SK-N-SH treated with all-trans-retinoic acid at 6 μM for 48 hours (cell line): ENCODE results near the gene RXRA.

Experiments
- ATAC-seq: fragments of 200-7000 bp; cut with Tn5 transposase; 3 replicates; pipeline ENCODE4 v1.9.1; 2020; ENCODE audit warnings: mild to moderate bottlenecking, moderate library complexity
- ARNTL ChIP-seq: fragments of 450-650 bp; formaldehyde crosslinking; IDR thresholded peaks from 2 replicates; pipeline ENCODE4 v1.5.0; 2020; ENCODE audit warnings: low read depth, mild to moderate bottlenecking, moderate library complexity, borderline replicate concordance
- BACH2 ChIP-seq: fragments of 250-450 bp; sonication (Bioruptor Pico); IDR thresholded peaks from 2 replicates; pipeline ENCODE4 v1.9.0; 2021; ENCODE audit warnings: mild to moderate bottlenecking, borderline replicate concordance
- CSDC2 ChIP-seq: fragments of 250-450 bp; sonication (Bioruptor Pico); IDR thresholded peaks from 2 replicates; pipeline ENCODE4 v1.5.0; 2020; ENCODE audit warnings: mild to moderate bottlenecking, moderate library complexity
- ESRRG ChIP-seq: fragments of 250-450 bp; sonication (Bioruptor Pico); IDR thresholded peaks from 2 replicates; pipeline ENCODE4 v1.6.1; 2021; ENCODE audit warnings: mild to moderate bottlenecking
- GLIS3 ChIP-seq: fragments of 250-450 bp; sonication (Bioruptor Pico); IDR thresholded peaks from 2 replicates; pipeline ENCODE4 v1.5.0; 2020; ENCODE audit warnings: mild to moderate bottlenecking, moderate library complexity
- ISL1 ChIP-seq: fragments of 250-450 bp; sonication (Bioruptor Pico); IDR thresholded peaks from 2 replicates; pipeline ENCODE4 v2.1.2; 2022; ENCODE audit warnings: mild to moderate bottlenecking, moderate library complexity
- OSR1 ChIP-seq: fragments of 250-450 bp; sonication (Bioruptor Pico); IDR thresholded peaks from 2 replicates; pipeline ENCODE4 v1.8.0; 2022; ENCODE audit warnings: moderate library complexity, mild to moderate bottlenecking, inconsistent platforms
- PPARA ChIP-seq: fragments of 250-450 bp; sonication (Bioruptor Pico); IDR thresholded peaks from 2 replicates; pipeline ENCODE4 v1.5.0; 2020; ENCODE audit warnings: mild to moderate bottlenecking, borderline replicate concordance
- RARB ChIP-seq: fragments of 250-450 bp; sonication (Bioruptor Pico); IDR thresholded peaks from 2 replicates; pipeline ENCODE4 v1.8.0; 2021; ENCODE audit warnings: mild to moderate bottlenecking, moderate library complexity
- SNAI2 ChIP-seq: fragments of 250-450 bp; sonication (Bioruptor Pico); IDR thresholded peaks from 2 replicates; pipeline ENCODE4 v1.5.0; 2020; ENCODE audit warnings: mild to moderate bottlenecking, moderate library complexity
- TCF4 ChIP-seq: fragments of 250-450 bp; sonication (Bioruptor Pico); IDR thresholded peaks from 2 replicates; pipeline ENCODE4 v1.8.0; 2021; ENCODE audit warnings: mild to moderate bottlenecking, moderate library complexity, borderline replicate concordance
- TOX ChIP-seq: fragments of 250-450 bp; sonication (Bioruptor Pico); IDR thresholded peaks from 2 replicates; pipeline ENCODE4 v1.8.0; 2021; ENCODE audit warnings: mild to moderate bottlenecking, moderate library complexity, borderline replicate concordance
- TSHZ2 ChIP-seq: fragments of 250-450 bp; sonication (Bioruptor Pico); IDR thresholded peaks from 2 replicates; pipeline ENCODE4 v1.5.0; 2020; ENCODE audit warnings: mild to moderate bottlenecking, moderate library complexity
- ZC3H10 ChIP-seq: fragments of 250-450 bp; sonication (Bioruptor Pico); IDR thresholded peaks from 2 replicates; pipeline ENCODE4 v1.5.1; 2021; ENCODE audit warnings: mild to moderate bottlenecking, moderate library complexity
- ZFP3 ChIP-seq: fragments of 250-450 bp; sonication (Bioruptor Pico); IDR thresholded peaks from 2 replicates; pipeline ENCODE4 v1.5.0; 2020; ENCODE audit warnings: mild to moderate bottlenecking, moderate library complexity
- ZFP30 ChIP-seq: fragments of 450-650 bp; formaldehyde crosslinking; IDR thresholded peaks from 2 replicates; pipeline ENCODE4 v1.5.0; 2022; ENCODE audit warnings: mild to moderate bottlenecking, moderate library complexity
- ZNF565 ChIP-seq: fragments of 450-650 bp; formaldehyde crosslinking; conservative IDR thresholded peaks from 2 replicates; pipeline ENCODE4 v1.5.0; 2020; ENCODE audit warnings: low read depth, mild to moderate bottlenecking, moderate library complexity
- ZNF70 ChIP-seq: fragments of 450-650 bp; formaldehyde crosslinking; IDR thresholded peaks from 2 replicates; pipeline ENCODE4 v1.5.0; 2020; ENCODE audit warnings: mild to moderate bottlenecking, moderate library complexity
- ZNF8 ChIP-seq: fragments of 450-650 bp; formaldehyde crosslinking; IDR thresholded peaks from 2 replicates; pipeline ENCODE4 v1.5.0; 2020; ENCODE audit warnings: mild to moderate bottlenecking, moderate library complexity
- TF ChIP-seq, protein P1 (sequence below): fragments of 250-450 bp; sonication (Bioruptor Pico); IDR thresholded peaks from 2 replicates; pipeline ENCODE4 v1.8.0; 2020; ENCODE audit warnings: mild to moderate bottlenecking, moderate library complexity, borderline replicate concordance
- TF ChIP-seq, protein P2 (sequence below): fragments of 250-450 bp; sonication (Bioruptor Pico); IDR thresholded peaks from 2 replicates; pipeline ENCODE4 v1.5.1; 2020; ENCODE audit warnings: low read depth, mild to moderate bottlenecking, moderate library complexity
- TF ChIP-seq, protein P3 (sequence below): fragments of 250-450 bp; sonication (Bioruptor Pico); IDR thresholded peaks from 2 replicates; pipeline ENCODE4 v1.8.0; 2021; ENCODE audit warnings: low read depth, mild to moderate bottlenecking, moderate library complexity, borderline replicate concordance
- TF ChIP-seq, protein P4 (sequence below): fragments of 250-450 bp; sonication (Bioruptor Pico); IDR thresholded peaks from 2 replicates; pipeline ENCODE4 v1.5.1; 2021; ENCODE audit warnings: mild to moderate bottlenecking, moderate library complexity

RXRA gene

GRCh38 chr9:134413112-134413715 lies 87.0 kb downstream of the RXRA start (continued):
- TF ChIP-seq TSHZ2 (CRISPR knock-in tag): no peak
- TF ChIP-seq TCF4 (CRISPR knock-in tag): no peak
- TF ChIP-seq ZC3H10 (CRISPR knock-in tag): no peak
- no peak for TF ChIP-seq ZFP30 (CRISPR knock-in tag)
- TF ChIP-seq BACH2 (CRISPR knock-in tag): no peak

DNA sequence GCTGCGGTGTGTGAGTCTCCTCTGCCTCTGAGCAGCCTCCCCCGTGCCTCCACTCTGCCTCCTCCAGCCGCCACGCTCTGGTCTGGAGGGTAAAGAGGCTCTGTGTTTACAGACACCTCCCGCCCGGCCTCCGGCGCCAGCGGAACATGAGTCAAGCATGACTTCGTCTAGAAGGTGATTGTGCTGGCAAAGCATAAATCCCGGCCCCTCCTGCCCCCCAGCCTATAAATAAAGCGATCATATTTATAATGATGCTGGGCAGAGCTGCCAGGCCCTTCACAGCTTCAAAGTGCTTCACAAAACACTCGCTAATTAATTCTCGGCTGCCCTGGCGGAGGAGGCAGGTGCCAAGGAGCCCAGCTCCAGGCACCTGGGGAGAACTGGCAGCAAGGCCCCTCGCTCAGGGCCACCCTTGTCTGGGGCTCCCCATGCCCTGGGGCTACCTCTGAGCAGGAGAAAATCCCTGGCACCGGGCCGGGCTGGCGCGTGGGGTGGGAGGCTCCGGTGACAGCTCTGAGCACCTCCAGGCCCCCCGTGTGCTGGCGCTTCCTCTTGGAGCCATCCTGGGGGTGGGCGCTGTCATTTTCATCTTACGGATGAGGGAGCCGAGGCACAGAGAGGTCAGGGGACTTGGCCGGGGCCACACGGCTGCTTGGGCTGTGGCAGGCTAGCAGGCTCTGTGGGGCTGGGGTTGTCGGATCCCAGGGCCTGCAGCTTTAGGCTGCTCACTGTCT lies 87.8 kb downstream of the RXRA start:
- peak; percentile 92 for ATAC-seq
- TF ChIP-seq ZFP3 (CRISPR knock-in tag) (no peak), BACH2 (CRISPR knock-in tag) (no peak), TOX (no peak)
- TF ChIP-seq, protein P1, sequence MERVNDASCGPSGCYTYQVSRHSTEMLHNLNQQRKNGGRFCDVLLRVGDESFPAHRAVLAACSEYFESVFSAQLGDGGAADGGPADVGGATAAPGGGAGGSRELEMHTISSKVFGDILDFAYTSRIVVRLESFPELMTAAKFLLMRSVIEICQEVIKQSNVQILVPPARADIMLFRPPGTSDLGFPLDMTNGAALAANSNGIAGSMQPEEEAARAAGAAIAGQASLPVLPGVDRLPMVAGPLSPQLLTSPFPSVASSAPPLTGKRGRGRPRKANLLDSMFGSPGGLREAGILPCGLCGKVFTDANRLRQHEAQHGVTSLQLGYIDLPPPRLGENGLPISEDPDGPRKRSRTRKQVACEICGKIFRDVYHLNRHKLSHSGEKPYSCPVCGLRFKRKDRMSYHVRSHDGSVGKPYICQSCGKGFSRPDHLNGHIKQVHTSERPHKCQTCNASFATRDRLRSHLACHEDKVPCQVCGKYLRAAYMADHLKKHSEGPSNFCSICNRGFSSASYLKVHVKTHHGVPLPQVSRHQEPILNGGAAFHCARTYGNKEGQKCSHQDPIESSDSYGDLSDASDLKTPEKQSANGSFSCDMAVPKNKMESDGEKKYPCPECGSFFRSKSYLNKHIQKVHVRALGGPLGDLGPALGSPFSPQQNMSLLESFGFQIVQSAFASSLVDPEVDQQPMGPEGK (CRISPR knock-in tag): peak; percentile 96; the same call in 1 of the 2 replicates

DNA sequence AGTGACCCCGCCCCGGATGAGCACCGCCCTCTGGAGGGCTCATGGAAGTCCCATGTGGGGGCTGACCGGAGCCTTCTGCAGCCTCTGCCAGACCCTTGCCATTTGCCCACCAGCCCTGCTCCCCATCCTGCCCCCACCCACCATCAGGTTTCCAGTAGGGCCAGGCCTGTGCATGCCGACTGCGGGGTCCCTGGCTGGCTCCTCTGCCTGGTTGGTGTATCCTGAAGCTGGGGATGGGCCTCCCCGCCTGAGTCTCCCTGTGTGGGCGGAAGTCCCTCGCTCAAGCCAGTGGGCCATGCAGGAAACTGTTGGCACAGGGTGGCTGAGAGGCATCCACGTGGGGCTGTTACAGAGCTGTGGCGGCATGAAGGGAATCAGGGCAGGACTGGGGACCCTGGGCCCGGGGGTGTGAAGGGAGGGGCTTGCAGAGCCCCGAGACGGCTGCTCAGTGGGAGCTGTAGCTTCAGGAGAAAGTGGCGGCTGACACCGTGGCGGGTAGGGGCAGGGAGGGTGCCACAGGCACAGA lies 88.7 kb downstream of the RXRA start:
- ATAC-seq: no peak
- TF ChIP-seq BACH2 (CRISPR knock-in tag) (no peak), ARNTL (CRISPR knock-in tag) (no peak), ZFP3 (CRISPR knock-in tag) (no peak), OSR1 (CRISPR knock-in tag) (no peak), ESRRG (CRISPR knock-in tag) (no peak), ISL1 (CRISPR knock-in tag) (no peak), SNAI2 (CRISPR knock-in tag) (no peak), ZNF70 (CRISPR knock-in tag) (no peak), ZFP30 (CRISPR knock-in tag) (no peak), ZNF565 (CRISPR knock-in tag) (no peak), RARB (CRISPR knock-in tag) (no peak)
- TF ChIP-seq, protein P2, sequence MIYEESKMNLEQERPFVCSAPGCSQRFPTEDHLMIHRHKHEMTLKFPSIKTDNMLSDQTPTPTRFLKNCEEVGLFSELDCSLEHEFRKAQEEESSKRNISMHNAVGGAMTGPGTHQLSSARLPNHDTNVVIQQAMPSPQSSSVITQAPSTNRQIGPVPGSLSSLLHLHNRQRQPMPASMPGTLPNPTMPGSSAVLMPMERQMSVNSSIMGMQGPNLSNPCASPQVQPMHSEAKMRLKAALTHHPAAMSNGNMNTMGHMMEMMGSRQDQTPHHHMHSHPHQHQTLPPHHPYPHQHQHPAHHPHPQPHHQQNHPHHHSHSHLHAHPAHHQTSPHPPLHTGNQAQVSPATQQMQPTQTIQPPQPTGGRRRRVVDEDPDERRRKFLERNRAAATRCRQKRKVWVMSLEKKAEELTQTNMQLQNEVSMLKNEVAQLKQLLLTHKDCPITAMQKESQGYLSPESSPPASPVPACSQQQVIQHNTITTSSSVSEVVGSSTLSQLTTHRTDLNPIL: no peak

DNA sequence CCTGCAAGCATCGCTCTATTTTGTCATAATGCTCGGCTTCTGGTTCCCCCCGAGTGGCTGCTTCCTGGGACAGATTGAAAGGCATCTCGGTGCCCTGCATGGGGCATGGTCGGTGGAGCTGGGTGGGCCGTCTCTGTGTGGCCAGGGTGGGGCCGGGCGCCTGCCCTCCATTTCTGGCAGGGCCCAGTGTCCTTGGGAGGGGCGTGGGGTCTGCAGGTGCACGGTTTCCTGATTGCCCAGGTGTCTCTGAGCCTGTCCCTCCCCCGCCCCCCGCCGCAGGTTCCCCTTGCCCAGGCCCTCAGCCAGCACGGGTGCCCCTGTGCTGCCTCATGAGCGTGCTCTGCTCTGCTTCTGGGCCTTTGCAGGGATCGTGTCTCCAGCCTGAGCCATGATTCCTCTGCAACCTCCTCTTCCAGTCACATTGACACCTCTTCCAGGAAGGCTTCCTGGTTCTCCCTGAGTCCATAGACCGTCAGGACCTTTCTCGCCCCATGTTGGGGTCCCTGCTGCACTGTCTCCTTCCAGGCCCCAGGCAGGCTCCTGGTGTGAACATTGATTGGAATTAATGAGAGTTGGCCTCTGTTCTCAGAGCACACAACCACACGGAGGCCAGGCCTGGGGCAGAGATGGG lies 90.2 kb downstream of the RXRA start:
- ATAC-seq: no peak
- TF ChIP-seq, protein P2: no peak
- TF ChIP-seq, protein P3, sequence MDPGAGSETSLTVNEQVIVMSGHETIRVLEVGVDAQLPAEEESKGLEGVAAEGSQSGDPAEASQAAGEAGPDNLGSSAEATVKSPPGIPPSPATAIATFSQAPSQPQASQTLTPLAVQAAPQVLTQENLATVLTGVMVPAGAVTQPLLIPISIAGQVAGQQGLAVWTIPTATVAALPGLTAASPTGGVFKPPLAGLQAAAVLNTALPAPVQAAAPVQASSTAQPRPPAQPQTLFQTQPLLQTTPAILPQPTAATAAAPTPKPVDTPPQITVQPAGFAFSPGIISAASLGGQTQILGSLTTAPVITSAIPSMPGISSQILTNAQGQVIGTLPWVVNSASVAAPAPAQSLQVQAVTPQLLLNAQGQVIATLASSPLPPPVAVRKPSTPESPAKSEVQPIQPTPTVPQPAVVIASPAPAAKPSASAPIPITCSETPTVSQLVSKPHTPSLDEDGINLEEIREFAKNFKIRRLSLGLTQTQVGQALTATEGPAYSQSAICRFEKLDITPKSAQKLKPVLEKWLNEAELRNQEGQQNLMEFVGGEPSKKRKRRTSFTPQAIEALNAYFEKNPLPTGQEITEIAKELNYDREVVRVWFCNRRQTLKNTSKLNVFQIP: no peak
- TF ChIP-seq OSR1 (CRISPR knock-in tag) (no peak), ARNTL (CRISPR knock-in tag) (no peak), ZC3H10 (CRISPR knock-in tag) (no peak), PPARA (CRISPR knock-in tag) (no peak), ZNF8 (CRISPR knock-in tag) (no peak), ESRRG (CRISPR knock-in tag) (no peak), CSDC2 (CRISPR knock-in tag) (no peak), BACH2 (CRISPR knock-in tag) (no peak), GLIS3 (CRISPR knock-in tag) (no peak), ZFP3 (CRISPR knock-in tag) (no peak), ZNF70 (CRISPR knock-in tag) (no peak)
- TF ChIP-seq, protein P4, sequence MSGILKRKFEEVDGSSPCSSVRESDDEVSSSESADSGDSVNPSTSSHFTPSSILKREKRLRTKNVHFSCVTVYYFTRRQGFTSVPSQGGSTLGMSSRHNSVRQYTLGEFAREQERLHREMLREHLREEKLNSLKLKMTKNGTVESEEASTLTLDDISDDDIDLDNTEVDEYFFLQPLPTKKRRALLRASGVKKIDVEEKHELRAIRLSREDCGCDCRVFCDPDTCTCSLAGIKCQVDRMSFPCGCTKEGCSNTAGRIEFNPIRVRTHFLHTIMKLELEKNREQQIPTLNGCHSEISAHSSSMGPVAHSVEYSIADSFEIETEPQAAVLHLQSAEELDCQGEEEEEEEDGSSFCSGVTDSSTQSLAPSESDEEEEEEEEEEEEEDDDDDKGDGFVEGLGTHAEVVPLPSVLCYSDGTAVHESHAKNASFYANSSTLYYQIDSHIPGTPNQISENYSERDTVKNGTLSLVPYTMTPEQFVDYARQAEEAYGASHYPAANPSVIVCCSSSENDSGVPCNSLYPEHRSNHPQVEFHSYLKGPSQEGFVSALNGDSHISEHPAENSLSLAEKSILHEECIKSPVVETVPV (CRISPR knock-in tag): no peak
- TF ChIP-seq, all 23 proteins: peak for 0
